Activated B cell treated with CpG ODN at 0.5 μM for 24 hours (primary cell): ENCODE measurements around the gene SEC14L6. TPM values are rescaled to one million over a fixed set of nuclear protein-coding genes. Genes with fewer than 3 reads are reported as not detected.

Experiments used
- ATAC-seq: fragments of 200-7000 bp; cut with Tn5 transposase; one replicate; pipeline ENCODE4 v1.10.0; 2021; ENCODE audit warnings: low read depth, mild to moderate bottlenecking, moderate library complexity
- CTCF ChIA-PET: fragments of 350-600 bp; sonication (Branson Sonifier 250); formaldehyde crosslinking; loops from one replicate; lab custom pipeline; 2021; ENCODE audit warnings: antibody characterized with exemption; lab: Charles Lee
- POLR2A ChIA-PET: fragments of 350-600 bp; sonication (Branson Sonifier 250); formaldehyde crosslinking; loops from one replicate; lab custom pipeline; 2021; ENCODE audit warnings: antibody characterized with exemption; lab: Charles Lee
- DNase-seq: peaks from one replicate; pipeline ENCODE4 v3.0.0; 2022
- H3K27ac Mint-ChIP-seq: one replicate; pipeline ENCODE4 v1.8.0; 2020; ENCODE audit warnings: mixed read lengths
- H3K27me3 Mint-ChIP-seq: one replicate; pipeline ENCODE4 v1.8.0; 2021; ENCODE audit warnings: mixed read lengths
- H3K36me3 Mint-ChIP-seq: one replicate; pipeline ENCODE4 v1.8.0; 2021; ENCODE audit warnings: low read depth, mixed read lengths
- H3K4me1 Mint-ChIP-seq: one replicate; pipeline ENCODE4 v1.8.0; 2021; ENCODE audit warnings: mixed read lengths
- H3K4me3 Mint-ChIP-seq: one replicate; pipeline ENCODE4 v1.8.0; 2020; ENCODE audit warnings: mild to moderate bottlenecking, mixed read lengths
- H3K9me3 Mint-ChIP-seq: one replicate; pipeline ENCODE4 v1.8.0; 2020; ENCODE audit warnings: mixed read lengths
- intact Hi-C: fragments of 100-400 bp; cut with micrococcal nuclease; formaldehyde crosslinking; loops from one replicate; pipeline ENCODE4 v1.15.1; 2024
- total RNA-seq: library from RNA; stranded (reverse); gene quantifications from 2 replicates; pipeline ENCODE4 v1.2.3, GENCODE V29; 2022
- TF ChIP-seq, protein P1 (sequence below): fragments of 200-600 bp; IDR thresholded peaks from one replicate; pipeline ENCODE4 v1.8.0; 2022; ENCODE audit warnings: antibody characterized with exemption, mild to moderate bottlenecking

Gene SEC14L6
- total RNA-seq, 1 donor from 2014 or later, result not detected

- ChIA-PET CTCF (no interaction called here), POLR2A (no interaction called here)
- DNase-seq (no peak), ATAC-seq (no peak)
- H3K4me1 Mint-ChIP-seq, result no peaks in the 10 kb centered on the region
- H3K27ac Mint-ChIP-seq, result no peak overlapping the region
- H3K9me3 Mint-ChIP-seq, result no peaks in the 10 kb centered on the region
- intact Hi-C loops, result no loop called here
- H3K27me3 Mint-ChIP-seq, result no peaks in the 10 kb centered on the region
- peaks cover 79% of the 10 kb centered on the region for H3K36me3 Mint-ChIP-seq
- TF ChIP-seq, protein P1, sequence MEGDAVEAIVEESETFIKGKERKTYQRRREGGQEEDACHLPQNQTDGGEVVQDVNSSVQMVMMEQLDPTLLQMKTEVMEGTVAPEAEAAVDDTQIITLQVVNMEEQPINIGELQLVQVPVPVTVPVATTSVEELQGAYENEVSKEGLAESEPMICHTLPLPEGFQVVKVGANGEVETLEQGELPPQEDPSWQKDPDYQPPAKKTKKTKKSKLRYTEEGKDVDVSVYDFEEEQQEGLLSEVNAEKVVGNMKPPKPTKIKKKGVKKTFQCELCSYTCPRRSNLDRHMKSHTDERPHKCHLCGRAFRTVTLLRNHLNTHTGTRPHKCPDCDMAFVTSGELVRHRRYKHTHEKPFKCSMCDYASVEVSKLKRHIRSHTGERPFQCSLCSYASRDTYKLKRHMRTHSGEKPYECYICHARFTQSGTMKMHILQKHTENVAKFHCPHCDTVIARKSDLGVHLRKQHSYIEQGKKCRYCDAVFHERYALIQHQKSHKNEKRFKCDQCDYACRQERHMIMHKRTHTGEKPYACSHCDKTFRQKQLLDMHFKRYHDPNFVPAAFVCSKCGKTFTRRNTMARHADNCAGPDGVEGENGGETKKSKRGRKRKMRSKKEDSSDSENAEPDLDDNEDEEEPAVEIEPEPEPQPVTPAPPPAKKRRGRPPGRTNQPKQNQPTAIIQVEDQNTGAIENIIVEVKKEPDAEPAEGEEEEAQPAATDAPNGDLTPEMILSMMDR, result no peak
- no peak overlapping the region for H3K4me3 Mint-ChIP-seq
Observed at GRCh38 chr22:30586414-30586813, 39.9 kb upstream of the SEC14L6 start.

- Mint-ChIP-seq H3K4me1 (no peaks in the 10 kb centered on the region), H3K36me3 (peaks cover 95% of the 10 kb centered on the region), H3K27me3 (no peaks in the 10 kb centered on the region), H3K27ac (no peak overlapping the region), H3K9me3 (no peaks in the 10 kb centered on the region), H3K4me3 (no peak overlapping the region)
- ChIA-PET CTCF (no interaction called here), POLR2A (no interaction called here)
- ATAC-seq (no peak), DNase-seq (no peak)
- intact Hi-C loops, result no loop called here
- TF ChIP-seq, protein P1, result no peak
Observed at GRCh38 chr22:30584441-30584840, 37.9 kb upstream of the SEC14L6 start.

DNA sequence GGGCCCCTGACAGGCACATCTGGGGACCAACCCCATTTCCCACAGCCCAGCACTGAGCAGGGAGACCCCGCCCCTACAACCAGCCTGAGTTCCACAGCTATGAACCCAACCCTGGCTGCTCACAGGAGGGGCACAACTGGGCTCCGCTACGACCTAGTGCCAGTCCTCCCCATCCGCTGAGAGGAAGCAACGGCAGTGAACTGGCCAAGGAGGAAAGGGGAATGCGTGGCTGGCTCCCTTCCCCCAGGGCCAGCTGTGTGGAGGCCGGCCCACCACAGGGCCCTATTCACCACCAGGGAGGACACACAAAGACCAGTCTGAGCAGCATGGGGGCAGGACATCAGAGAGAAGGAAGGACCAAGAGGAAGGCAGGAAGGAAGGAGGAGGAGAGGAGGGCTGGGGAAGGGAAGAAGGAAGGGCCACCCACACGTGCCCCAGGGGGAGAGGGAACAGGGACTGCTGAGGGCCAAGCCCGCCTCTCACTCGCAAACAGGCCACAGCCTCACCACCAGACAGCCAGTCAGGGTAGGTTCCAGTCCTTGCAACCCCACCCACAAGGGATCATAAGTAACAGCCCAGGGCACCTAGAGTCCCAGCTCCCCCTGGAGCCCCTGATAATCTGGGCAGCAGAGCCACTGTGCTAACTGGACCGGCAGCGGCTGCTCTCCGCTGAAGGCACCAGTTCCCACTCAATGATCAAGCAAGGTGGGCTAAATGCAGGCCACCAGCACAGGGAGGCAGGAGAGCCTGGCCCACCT is 36.4 kb upstream of the SEC14L6 start:
- Mint-ChIP-seq H3K4me1 (no peaks in the 10 kb centered on the region), H3K36me3 (peaks cover 95% of the 10 kb centered on the region), H3K9me3 (no peaks in the 10 kb centered on the region), H3K27me3 (no peaks in the 10 kb centered on the region), H3K27ac (no peak overlapping the region), H3K4me3 (no peak overlapping the region)
- ATAC-seq, result no peak
- POLR2A ChIA-PET, result no interaction called here
- intact Hi-C loops, result no loop called here
- DNase-seq, result no peak
- TF ChIP-seq, protein P1, result no peak
- CTCF ChIA-PET, result no interaction called here

GRCh38 chr22:30582051-30582450 is 35.5 kb upstream of the SEC14L6 start:
- CTCF ChIA-PET, result no interaction called here
- H3K4me3 Mint-ChIP-seq, result no peak overlapping the region
- no peaks in the 10 kb centered on the region for H3K27me3 Mint-ChIP-seq
- no peaks in the 10 kb centered on the region for H3K9me3 Mint-ChIP-seq
- intact Hi-C loops, result no loop called here
- ATAC-seq (no peak), DNase-seq (no peak)
- H3K27ac Mint-ChIP-seq, result no peak overlapping the region
- TF ChIP-seq, protein P1, result no peak
- POLR2A ChIA-PET, result no interaction called here
- peaks cover 1% of the 10 kb centered on the region for H3K4me1 Mint-ChIP-seq
- H3K36me3 Mint-ChIP-seq, result peaks cover 95% of the 10 kb centered on the region

GRCh38 chr22:30580896-30581295 is 34.4 kb upstream of the SEC14L6 start:
- no peaks in the 10 kb centered on the region for H3K27me3 Mint-ChIP-seq
- no peak for ATAC-seq
- no peak overlapping the region for H3K4me3 Mint-ChIP-seq
- no peaks in the 10 kb centered on the region for H3K9me3 Mint-ChIP-seq
- intact Hi-C loops, result no loop called here
- peaks cover 2% of the 10 kb centered on the region for H3K4me1 Mint-ChIP-seq
- no peak overlapping the region for H3K27ac Mint-ChIP-seq
- peaks cover 95% of the 10 kb centered on the region for H3K36me3 Mint-ChIP-seq
- CTCF ChIA-PET, result no interaction called here
- TF ChIP-seq, protein P1, result no peak
- POLR2A ChIA-PET, result interaction anchor here (1.3 kb wide), 1 partner anchor 10 kb away, joined by 3 read pairs; no protein-coding TSS in a partner anchor
- DNase-seq, result no peak
